ENCODE data around the gene TBCK. TPM values are rescaled to one million over a fixed set of nuclear protein-coding genes. Genes with fewer than 3 reads are reported as not detected.
A peak's percentile ranks its signal among the peaks of the same experiment; 100 is the strongest.

Gene TBCK
- total and polyA plus RNA-seq, 9 donors = 18.3 to 38.7 (median 22.3) TPM

DNA sequence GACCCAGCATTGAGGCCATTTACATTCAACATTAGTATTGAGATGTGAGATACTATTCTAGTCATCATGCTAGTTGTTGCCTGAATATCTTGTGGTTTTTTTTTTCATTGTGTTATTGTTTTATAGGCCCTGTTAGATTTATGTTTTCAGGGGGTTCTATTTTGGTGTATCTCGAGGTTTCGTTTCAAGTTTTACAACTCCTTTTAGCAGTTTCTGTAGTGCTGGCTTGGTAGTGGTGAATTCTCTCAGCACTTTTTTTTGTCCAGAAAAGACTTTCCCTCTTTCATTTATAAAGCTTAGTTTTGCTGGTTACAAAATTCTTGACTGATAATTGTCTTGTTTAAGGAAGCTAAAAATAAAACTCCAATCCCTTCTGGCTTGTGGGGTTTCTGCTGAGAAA is 305.2 kb downstream of the TBCK start:
- no CpG with 5 or more reads among the region's 2 CpGs for WGBS (ENCODE audit: insufficient coverage)
- peaks cover 9% of the 10 kb centered on the region for H3K9me3 ChIP-seq (replicated peaks; ENCODE audit: control insufficient read depth, low read depth, low read length)
- no peak overlapping the region for H3K27ac ChIP-seq (ENCODE audit: low read length)
- no peaks in the 10 kb centered on the region for H3K4me1 ChIP-seq (ENCODE audit: control insufficient read depth, insufficient read depth, low read length)
- H3K36me3 ChIP-seq (ENCODE audit: control insufficient read depth, insufficient read depth, low read length) = no peaks in the 10 kb centered on the region
- H3K27me3 ChIP-seq (ENCODE audit: control insufficient read depth, insufficient read depth, low read length) = no peaks in the 10 kb centered on the region
- DNase-seq = no peak
- H3K4me3 ChIP-seq (ENCODE audit: low read length) = no peak overlapping the region

GRCh38 chr4:106002994-106003393 is 313.0 kb downstream of the TBCK start:
- no peaks in the 10 kb centered on the region for H3K36me3 ChIP-seq (ENCODE audit: control insufficient read depth, insufficient read depth, low read length)
- H3K27me3 ChIP-seq (ENCODE audit: control insufficient read depth, insufficient read depth, low read length) = no peaks in the 10 kb centered on the region
- no peak overlapping the region for H3K27ac ChIP-seq (ENCODE audit: low read length)
- no peaks in the 10 kb centered on the region for H3K4me1 ChIP-seq (ENCODE audit: control insufficient read depth, insufficient read depth, low read length)
- H3K4me3 ChIP-seq (ENCODE audit: low read length) = no peak overlapping the region
- no peak for DNase-seq
- 86% methylated on average over 1 of the region's 2 CpGs for WGBS (ENCODE audit: insufficient coverage)
- H3K9me3 ChIP-seq (replicated peaks; ENCODE audit: control insufficient read depth, low read depth, low read length) = no peaks in the 10 kb centered on the region

DNA sequence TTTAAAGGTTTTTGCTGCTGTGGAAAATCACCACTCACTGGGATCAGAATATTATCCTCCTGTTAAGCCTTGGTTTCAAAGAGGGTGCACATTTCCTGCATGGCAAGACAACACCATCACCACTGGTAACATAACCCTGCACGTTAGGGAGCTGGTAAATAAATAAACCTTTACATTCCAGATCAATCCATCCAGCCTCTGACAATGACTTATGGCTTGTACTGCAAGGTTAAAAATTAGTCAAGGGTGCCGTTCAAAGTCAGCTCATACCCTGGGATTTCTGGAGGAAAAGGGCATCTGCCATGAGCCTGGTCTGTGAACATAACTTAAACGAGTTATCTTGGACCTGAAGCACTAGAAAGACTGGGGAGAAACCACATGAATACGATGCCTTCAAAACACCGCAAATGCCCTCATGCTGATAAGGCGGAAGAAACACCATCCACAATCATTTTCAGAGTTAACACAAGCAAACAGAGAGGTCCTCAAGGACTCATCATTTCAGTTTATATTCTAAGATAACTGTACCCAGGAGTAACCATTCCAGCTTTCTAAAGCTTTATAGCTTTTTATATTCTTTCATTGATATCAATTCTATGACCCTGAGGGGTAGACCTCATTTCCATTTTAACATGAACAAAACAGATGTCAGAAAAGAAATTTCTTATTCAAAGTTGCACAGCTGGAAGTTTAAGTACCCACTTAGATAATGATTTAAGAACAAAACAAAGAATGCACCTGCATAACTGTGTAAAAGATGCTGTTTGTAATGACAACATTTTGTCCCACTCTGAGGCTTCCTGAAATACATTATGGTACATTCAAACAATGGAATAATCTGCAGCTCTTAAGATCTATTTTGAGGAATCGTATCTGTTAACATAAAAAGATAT is 317.6 kb downstream of the TBCK start:
- H3K4me3 ChIP-seq (ENCODE audit: low read length) = no peak overlapping the region
- H3K27me3 ChIP-seq (ENCODE audit: control insufficient read depth, insufficient read depth, low read length) = no peaks in the 10 kb centered on the region
- H3K27ac ChIP-seq (ENCODE audit: low read length) = no peak overlapping the region
- no peaks in the 10 kb centered on the region for H3K4me1 ChIP-seq (ENCODE audit: control insufficient read depth, insufficient read depth, low read length)
- no peak for DNase-seq
- no peaks in the 10 kb centered on the region for H3K36me3 ChIP-seq (ENCODE audit: control insufficient read depth, insufficient read depth, low read length)
- 59% methylated on average over 5 of the region's 7 CpGs for WGBS (ENCODE audit: insufficient coverage)
- H3K9me3 ChIP-seq (replicated peaks; ENCODE audit: control insufficient read depth, low read depth, low read length) = no peaks in the 10 kb centered on the region

- Histone ChIP-seq H3K27me3 (ENCODE audit: control insufficient read depth, insufficient read depth, low read length) (no peaks in the 10 kb centered on the region), H3K36me3 (ENCODE audit: control insufficient read depth, insufficient read depth, low read length) (no peaks in the 10 kb centered on the region), H3K9me3 (replicated peaks; ENCODE audit: control insufficient read depth, low read depth, low read length) (no peaks in the 10 kb centered on the region), H3K4me1 (ENCODE audit: control insufficient read depth, insufficient read depth, low read length) (peaks cover under 1% of the 10 kb centered on the region), H3K27ac (ENCODE audit: low read length) (no peak overlapping the region), H3K4me3 (ENCODE audit: low read length) (no peak overlapping the region)
- DNase-seq = no peak
- WGBS (ENCODE audit: insufficient coverage) = 83% methylated on average over 6 of the region's 7 CpGs
Measured at GRCh38 chr4:105996845-105997244, 319.2 kb downstream of the TBCK start.

DNA sequence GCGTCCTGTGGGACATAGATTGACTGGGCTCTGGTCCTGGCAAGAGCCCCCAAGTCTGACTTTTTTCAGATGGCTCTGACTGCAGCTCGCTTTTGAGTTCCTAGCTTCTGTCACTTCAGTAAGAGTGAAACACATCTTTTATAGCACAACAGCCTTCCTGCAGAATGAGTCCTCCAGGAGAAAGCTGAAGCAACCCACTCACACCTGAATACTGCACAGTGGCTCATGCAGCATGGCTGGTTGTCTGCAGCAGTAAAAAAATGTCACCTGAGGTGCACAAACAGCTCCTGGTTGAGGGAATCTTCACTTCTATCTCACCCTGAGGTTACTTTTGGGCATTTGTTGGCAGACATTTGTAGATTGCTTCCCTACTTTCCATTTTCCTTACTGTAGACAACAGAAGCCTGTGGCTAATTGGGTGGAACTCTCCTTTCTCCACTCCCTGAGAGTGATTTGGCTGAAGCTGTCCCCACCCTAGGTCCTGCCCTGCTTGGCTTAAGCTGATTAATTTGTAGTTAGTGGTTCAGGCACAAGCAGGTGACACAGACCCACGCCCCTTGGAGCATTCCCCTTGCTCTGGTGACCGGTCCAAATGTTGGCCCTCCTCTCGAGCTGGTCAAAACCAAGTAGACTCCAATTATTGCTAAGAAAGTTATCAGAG is 321.0 kb downstream of the TBCK start:
- Histone ChIP-seq H3K36me3 (ENCODE audit: control insufficient read depth, insufficient read depth, low read length) (no peaks in the 10 kb centered on the region), H3K9me3 (replicated peaks; ENCODE audit: control insufficient read depth, low read depth, low read length) (no peaks in the 10 kb centered on the region), H3K4me1 (ENCODE audit: control insufficient read depth, insufficient read depth, low read length) (peaks cover 18% of the 10 kb centered on the region), H3K4me3 (ENCODE audit: low read length) (no peak overlapping the region), H3K27me3 (ENCODE audit: control insufficient read depth, insufficient read depth, low read length) (no peaks in the 10 kb centered on the region), H3K27ac (ENCODE audit: low read length) (no peak overlapping the region)
- DNase-seq = no peak
- WGBS (ENCODE audit: insufficient coverage) = 40% methylated on average over 1 of the region's 5 CpGs

- no peaks in the 10 kb centered on the region for H3K9me3 ChIP-seq (replicated peaks; ENCODE audit: control insufficient read depth, low read depth, low read length)
- H3K27me3 ChIP-seq (ENCODE audit: control insufficient read depth, insufficient read depth, low read length) = no peaks in the 10 kb centered on the region
- no peak overlapping the region for H3K27ac ChIP-seq (ENCODE audit: low read length)
- DNase-seq = no peak
- H3K36me3 ChIP-seq (ENCODE audit: control insufficient read depth, insufficient read depth, low read length) = no peaks in the 10 kb centered on the region
- no peak overlapping the region for H3K4me3 ChIP-seq (ENCODE audit: low read length)
- peaks cover 21% of the 10 kb centered on the region for H3K4me1 ChIP-seq (ENCODE audit: control insufficient read depth, insufficient read depth, low read length)
- 50% methylated on average over 4 of the region's 6 CpGs for WGBS (ENCODE audit: insufficient coverage)
Measured at GRCh38 chr4:105994061-105994460, 321.9 kb downstream of the TBCK start.

DNA sequence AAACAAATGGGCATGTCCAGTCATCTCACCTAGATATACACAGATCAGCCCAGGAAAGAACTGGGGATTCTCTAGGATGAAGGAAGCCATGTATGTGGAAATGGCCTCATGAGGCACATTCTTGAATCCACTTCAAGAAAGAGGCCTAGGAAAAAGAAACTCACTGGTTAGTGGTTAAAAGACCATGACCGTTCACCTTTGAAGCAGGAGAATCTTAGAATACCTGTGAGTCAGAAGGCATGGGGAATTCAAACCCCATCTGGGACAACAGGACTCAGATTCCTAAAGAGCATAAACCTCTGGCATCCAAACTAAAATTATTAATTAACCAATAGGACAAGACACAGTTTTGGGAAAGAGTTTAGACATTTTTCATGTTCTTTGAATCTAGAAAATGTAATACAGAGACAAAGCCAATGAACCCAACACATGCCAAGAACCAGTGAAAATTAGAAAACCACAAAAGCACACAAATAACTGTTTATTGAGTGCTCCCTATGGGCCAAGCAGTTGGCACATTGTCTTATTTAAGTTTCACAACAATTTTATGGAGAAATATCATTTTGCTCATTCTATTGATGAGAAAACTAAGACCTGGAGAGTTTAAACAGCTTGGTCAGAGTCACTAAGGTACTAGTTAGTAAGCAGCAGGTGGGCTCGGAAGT is 323.2 kb downstream of the TBCK start:
- H3K27me3 ChIP-seq (ENCODE audit: control insufficient read depth, insufficient read depth, low read length) = no peaks in the 10 kb centered on the region
- WGBS (ENCODE audit: insufficient coverage) = 83% methylated on average over 1 of the region's 2 CpGs
- no peak for DNase-seq
- H3K36me3 ChIP-seq (ENCODE audit: control insufficient read depth, insufficient read depth, low read length) = no peaks in the 10 kb centered on the region
- H3K9me3 ChIP-seq (replicated peaks; ENCODE audit: control insufficient read depth, low read depth, low read length) = peaks cover 2% of the 10 kb centered on the region
- H3K27ac ChIP-seq (ENCODE audit: low read length) = no peak overlapping the region
- H3K4me3 ChIP-seq (ENCODE audit: low read length) = no peak overlapping the region
- peaks cover 21% of the 10 kb centered on the region for H3K4me1 ChIP-seq (ENCODE audit: control insufficient read depth, insufficient read depth, low read length)

- WGBS (ENCODE audit: insufficient coverage) = 91% methylated on average over 8 of the region's 8 CpGs
- H3K27ac ChIP-seq (ENCODE audit: low read length) = peak overlapping the region; percentile 86
- no peak overlapping the region for H3K4me3 ChIP-seq (ENCODE audit: low read length)
- DNase-seq = no peak
- peaks cover 2% of the 10 kb centered on the region for H3K9me3 ChIP-seq (replicated peaks; ENCODE audit: control insufficient read depth, low read depth, low read length)
- peaks cover 21% of the 10 kb centered on the region for H3K4me1 ChIP-seq (ENCODE audit: control insufficient read depth, insufficient read depth, low read length)
- H3K27me3 ChIP-seq (ENCODE audit: control insufficient read depth, insufficient read depth, low read length) = no peaks in the 10 kb centered on the region
- no peaks in the 10 kb centered on the region for H3K36me3 ChIP-seq (ENCODE audit: control insufficient read depth, insufficient read depth, low read length)
Measured at GRCh38 chr4:105991726-105992125, 324.3 kb downstream of the TBCK start.
